GM12873 (cell line): Measurements from ENCODE around the gene CREG1.

ENCODE experiments used
- CTCF ChIP-seq: IDR thresholded peaks from 2 replicates; pipeline ENCODE4 v1.5.1; 2012; ENCODE audit warnings: low read depth, mild to moderate bottlenecking, moderate library complexity, low read length, control low read depth; ENCODE audit not compliant: insufficient read depth; ENCODE audit errors: missing control alignments

The CREG1 gene

GRCh38 chr1:167516404-167517388 is 36.9 kb downstream of the CREG1 start:
- no peak for TF ChIP-seq CTCF

- TF ChIP-seq CTCF, result no peak
These were observed 37.7 kb downstream of the CREG1 start for GRCh38 chr1:167515893-167516321.

GRCh38 chr1:167515461-167515860 is 38.1 kb downstream of the CREG1 start:
- no peak for TF ChIP-seq CTCF

- no peak for TF ChIP-seq CTCF
These were observed 39.3 kb downstream of the CREG1 start for GRCh38 chr1:167514288-167514687.

GRCh38 chr1:167512046-167512654 is 41.4 kb downstream of the CREG1 start:
- no peak for TF ChIP-seq CTCF

- no peak for TF ChIP-seq CTCF
These were observed 42.1 kb downstream of the CREG1 start for GRCh38 chr1:167511374-167511986.

- no peak for TF ChIP-seq CTCF
These were observed 42.7 kb downstream of the CREG1 start for GRCh38 chr1:167510881-167511280.
